Measurements from ENCODE around the gene CYSLTR1.
"Not testable (repeated sequence)": the region's sequence is repeated elsewhere in the genome, so short reads cannot be mapped to it uniquely, and the experiment has no call there.

Gene CYSLTR1

GRCh38 chrX:78327370-78328086 is at the start of gene CYSLTR1:
TSS of gene CYSLTR1 (minus strand) at chrX:78327611. CDS start at chrX:78273746, 53,865 bp downstream.
- DNase-seq, result peak in 1 of 58 donors; percentile 1

- DNase-seq, result no peak
Observed at GRCh38 chrX:78377186-78377585, 49.8 kb upstream of the CYSLTR1 start.

- DNase-seq, result no peak
Observed at GRCh38 chrX:78375894-78376293, 48.5 kb upstream of the CYSLTR1 start.

GRCh38 chrX:78366576-78366975 is 39.2 kb upstream of the CYSLTR1 start:
- DNase-seq, result no peak

GRCh38 chrX:78357342-78358055 is 30.1 kb upstream of the CYSLTR1 start:
- no peak for DNase-seq

- no peak for DNase-seq
Observed at GRCh38 chrX:78333521-78333920, 6.1 kb upstream of the CYSLTR1 start.

- no peak for DNase-seq
Observed at GRCh38 chrX:78331708-78332107, 4.3 kb upstream of the CYSLTR1 start.

GRCh38 chrX:78330540-78330939 is 3.1 kb upstream of the CYSLTR1 start:
- no peak for DNase-seq

- DNase-seq, result no peak
Observed at GRCh38 chrX:78330068-78330467, 2.7 kb upstream of the CYSLTR1 start.

GRCh38 chrX:78329486-78329885 is 2.1 kb upstream of the CYSLTR1 start:
- DNase-seq, result no peak

GRCh38 chrX:78326401-78326800 is 1.0 kb downstream of the CYSLTR1 start:
- DNase-seq, result no peak

- no peak for DNase-seq
Observed at GRCh38 chrX:78322863-78323262, 4.5 kb downstream of the CYSLTR1 start.

- peak in 11 of 58 donors; percentile 0 to 44 (median 2) for DNase-seq
Observed at GRCh38 chrX:78321809-78322208, 5.6 kb downstream of the CYSLTR1 start.

GRCh38 chrX:78316265-78316664 is 11.1 kb downstream of the CYSLTR1 start:
- no peak for DNase-seq

GRCh38 chrX:78315745-78316144 is 11.7 kb downstream of the CYSLTR1 start:
- no peak for DNase-seq

GRCh38 chrX:78314561-78314960 is 12.8 kb downstream of the CYSLTR1 start:
- DNase-seq, result no peak

- no peak for DNase-seq
Observed at GRCh38 chrX:78313526-78313925, 13.9 kb downstream of the CYSLTR1 start.

- DNase-seq, result no peak
Observed at GRCh38 chrX:78307665-78308064, 19.7 kb downstream of the CYSLTR1 start.

GRCh38 chrX:78303086-78303485 is 24.3 kb downstream of the CYSLTR1 start:
- no peak for DNase-seq

GRCh38 chrX:78300933-78301332 is 26.5 kb downstream of the CYSLTR1 start:
- not testable (repeated sequence) for DNase-seq

GRCh38 chrX:78283511-78283910 is 43.9 kb downstream of the CYSLTR1 start:
- no peak for DNase-seq

GRCh38 chrX:78237127-78237526 is 90.3 kb downstream of the CYSLTR1 start:
- no peak for DNase-seq

GRCh38 chrX:78226047-78226446 is 101.4 kb downstream of the CYSLTR1 start:
- DNase-seq, result not testable (repeated sequence)
